Measurements from ENCODE around the gene CDT1.
A peak's percentile ranks its signal among the peaks of the same experiment; 100 is the strongest.
"Not testable (repeated sequence)": the region's sequence is repeated elsewhere in the genome, so short reads cannot be mapped to it uniquely, and the experiment has no call there.

The CDT1 gene

GRCh38 chr16:88784856-88785105 lies 18.8 kb upstream of the CDT1 start:
- peak overlapping the region; percentile 81 for H3K4me3 ChIP-seq (ENCODE audit: low read depth, low read length)
- no peak for TF ChIP-seq CTCF (IDR thresholded peaks at IDR 0.05; ENCODE audit: borderline replicate concordance, insufficient read depth, low read depth, low read length)

- TF ChIP-seq CTCF (IDR thresholded peaks at IDR 0.05; ENCODE audit: borderline replicate concordance, insufficient read depth, low read depth, low read length) = peak; percentile 95
- peak within 1 kb of the TSS; percentile 81 for H3K4me3 ChIP-seq (ENCODE audit: low read depth, low read length)
Measured at GRCh38 chr16:88785106-88785924, 18.3 kb upstream of the CDT1 start, which contains the start of gene PIEZO1. PIEZO1 (minus strand) TSS chr16:88785220; CDS start chr16:88784964, 256 bp downstream.

- no peak overlapping the region for H3K4me3 ChIP-seq (ENCODE audit: low read depth, low read length)
- TF ChIP-seq CTCF (IDR thresholded peaks at IDR 0.05; ENCODE audit: borderline replicate concordance, insufficient read depth, low read depth, low read length) = no peak
Measured at GRCh38 chr16:88787579-88788314, 15.8 kb upstream of the CDT1 start.

- not testable (repeated sequence) for H3K4me3 ChIP-seq (ENCODE audit: low read depth, low read length)
Measured at GRCh38 chr16:88788749-88789148, 14.8 kb upstream of the CDT1 start.

- H3K4me3 ChIP-seq (ENCODE audit: low read depth, low read length) = no peak overlapping the region
- no peak for TF ChIP-seq CTCF (IDR thresholded peaks at IDR 0.05; ENCODE audit: borderline replicate concordance, insufficient read depth, low read depth, low read length)
Measured at GRCh38 chr16:88789594-88789993, 14.0 kb upstream of the CDT1 start.

- no peak overlapping the region for H3K4me3 ChIP-seq (ENCODE audit: low read depth, low read length)
Measured at GRCh38 chr16:88790312-88791211, 13.0 kb upstream of the CDT1 start.

More at GRCh38 chr16:88790312-88791211, 13.0 kb upstream of the CDT1 start:
- no peak for TF ChIP-seq CTCF (IDR thresholded peaks at IDR 0.05; ENCODE audit: borderline replicate concordance, insufficient read depth, low read depth, low read length)
